B cell (primary cell): Measurements from ENCODE around the gene TRMT112. TPM values are rescaled to one million over a fixed set of nuclear protein-coding genes. Genes with fewer than 3 reads are reported as not detected.

Source experiments
- ATAC-seq: fragments of 200-7000 bp; cut with Tn5 transposase; one replicate; pipeline ENCODE4 v1.10.0; 2021; ENCODE audit warnings: low read depth, mild to moderate bottlenecking, moderate number of reproducible peaks, moderate library complexity
- CTCF ChIA-PET: fragments of 350-600 bp; sonication (Branson Sonifier 250); formaldehyde crosslinking; loops from one replicate; lab custom pipeline; 2021; ENCODE audit warnings: antibody characterized with exemption, inconsistent platforms; lab: Charles Lee
- POLR2A ChIA-PET: fragments of 350-600 bp; sonication (Branson Sonifier 250); formaldehyde crosslinking; loops from one replicate; lab custom pipeline; 2021; ENCODE audit warnings: antibody characterized with exemption; lab: Charles Lee
- DNase-seq: peaks from one replicate; pipeline ENCODE4 v3.0.0; 2013
- H2AFZ ChIP-seq: 2 replicates; pipeline ENCODE4 v1.6.1; 2012; ENCODE audit warnings: mild to moderate bottlenecking, low read depth, low read length; ENCODE audit not compliant: insufficient read depth, poor library complexity, severe bottlenecking
- H3K27ac ChIP-seq, 2 donors: 1 replicate in 1 of 2; 2 replicates in 1 of 2; pipeline ENCODE4 v1.5.1; 2012 to 2013; ENCODE audit warnings: low read length in 2 of 2, mild to moderate bottlenecking in 2 of 2, moderate library complexity in 1 of 2
- H3K27me3 ChIP-seq, 4 experiments: fragments of 200-600 bp in 1 of 4; sonication (generic) in 1 of 4; replicated peaks in 1 of 4; 1 replicate in 2 of 4; 2 replicates in 2 of 4; pipeline versions ENCODE4 v1.6.1 to v1.7.0; 2013 to 2016; ENCODE audit warnings: low read length in 3 of 4, mild to moderate bottlenecking in 2 of 4, mixed read lengths in 1 of 4, moderate library complexity in 1 of 4; ENCODE audit not compliant: insufficient read depth in 4 of 4, control insufficient read depth in 3 of 4; ENCODE audit errors: control extremely low read depth in 1 of 4
- H3K36me3 ChIP-seq, 2 experiments: replicated peaks in 1 of 2; 1 replicate in 1 of 2; 2 replicates in 1 of 2; pipeline versions ENCODE4 v1.6.1 to v1.7.1; 2013; ENCODE audit warnings: low read length in 1 of 2; ENCODE audit not compliant: insufficient read depth in 2 of 2, control insufficient read depth in 1 of 2; ENCODE audit errors: control extremely low read depth in 1 of 2, extremely low read depth in 1 of 2
- H3K4me1 ChIP-seq, 2 donors: fragments of 200-600 bp in 1 of 2; sonication (generic) in 1 of 2; 1 replicate in 1 of 2; 2 replicates in 1 of 2; pipeline versions ENCODE4 v1.5.1 to v1.6.1; 2013 to 2017; ENCODE audit warnings: low read length in 2 of 2; ENCODE audit not compliant: control insufficient read depth in 2 of 2, insufficient read depth in 2 of 2
- H3K4me2 ChIP-seq: replicated peaks from 2 replicates; pipeline ENCODE3; 2012; ENCODE audit warnings: mild to moderate bottlenecking, low read depth, low read length; ENCODE audit not compliant: poor library complexity, severe bottlenecking
- H3K4me3 ChIP-seq, 5 experiments: fragments of 200-600 bp in 1 of 5; sonication (generic) in 1 of 5; 1 replicate in 3 of 5; 2 replicates in 2 of 5; pipeline versions ENCODE4 v1.5.1 to v1.7.0; 2011 to 2016; ENCODE audit warnings: low read length in 4 of 5, mild to moderate bottlenecking in 4 of 5, low read depth in 2 of 5, control low read depth in 1 of 5, moderate library complexity in 1 of 5; ENCODE audit not compliant: insufficient read depth in 1 of 5; ENCODE audit errors: control extremely low read depth in 1 of 5, extremely low read depth in 1 of 5
- H3K79me2 ChIP-seq: fragments of 200-600 bp; sonication (generic); one replicate; pipeline ENCODE4 v1.6.0; 2016; ENCODE audit warnings: low read length; ENCODE audit not compliant: control insufficient read depth, insufficient read depth
- H3K9ac ChIP-seq: fragments of 200-600 bp; sonication (generic); 2 replicates; pipeline ENCODE4 v1.6.1; 2017; ENCODE audit warnings: mild to moderate bottlenecking, low read length, moderate library complexity
- H3K9me3 ChIP-seq, 3 donors: one replicate each; pipeline versions ENCODE4 v1.6.1 to v1.7.1; 2013; ENCODE audit warnings: low read length in 2 of 3; ENCODE audit not compliant: control insufficient read depth in 2 of 3, insufficient read depth in 1 of 3; ENCODE audit errors: control extremely low read depth in 1 of 3
- H4K20me1 ChIP-seq: 2 replicates; pipeline ENCODE4 v1.6.0; 2012; ENCODE audit warnings: mild to moderate bottlenecking, low read length; ENCODE audit not compliant: insufficient read depth, control insufficient read depth, poor library complexity, severe bottlenecking
- H3K27ac Mint-ChIP-seq: one replicate; pipeline ENCODE4 v1.8.0; 2021; ENCODE audit warnings: mixed read lengths
- H3K27me3 Mint-ChIP-seq: one replicate; pipeline ENCODE4 v1.8.0; 2021; ENCODE audit warnings: mixed read lengths
- H3K4me1 Mint-ChIP-seq: one replicate; pipeline ENCODE4 v1.8.0; 2021; ENCODE audit warnings: mixed read lengths
- H3K4me3 Mint-ChIP-seq: one replicate; pipeline ENCODE4 v1.8.0; 2021; ENCODE audit warnings: mixed read lengths
- H3K9me3 Mint-ChIP-seq: one replicate; pipeline ENCODE4 v1.8.0; 2022; ENCODE audit warnings: mixed read lengths; ENCODE audit not compliant: insufficient read depth
- CTCF ChIP-seq: fragments of 200-600 bp; IDR thresholded peaks from one replicate; pipeline ENCODE4 v1.8.0; 2022; ENCODE audit warnings: antibody characterized with exemption, mild to moderate bottlenecking
- EZH2 ChIP-seq: IDR thresholded peaks from 2 replicates; pipeline ENCODE4 v1.6.1; 2012; ENCODE audit warnings: borderline replicate concordance, low read depth, mild to moderate bottlenecking, moderate library complexity, low read length; ENCODE audit not compliant: insufficient read depth, poor library complexity, severe bottlenecking
- WGBS: methylation state at CpG from one replicate; pipeline ENCODE4 v1.1.5; 2013; ENCODE audit warnings: missing lambda C conversion rate; ENCODE audit not compliant: insufficient coverage; 5-methylcytosine and 5-hydroxymethylcytosine counted together
- intact Hi-C: fragments of 100-400 bp; cut with micrococcal nuclease; formaldehyde crosslinking; loops from one replicate; pipeline ENCODE4 v1.10.0; 2022
- polyA plus RNA-seq: library from polyadenylated mRNA; depleted of rRNA; stranded (reverse); fragments of >200 nt; gene quantifications from 2 replicates; pipeline ENCODE4 v1.2.3, GENCODE V29; 2012
- total RNA-seq, 2 donors: library from RNA; stranded (reverse); fragments of 120-200 nt in 1 of 2; gene quantifications; 1 replicate in 1 of 2; 2 replicates in 1 of 2; pipeline versions ENCODE4 v1.2.3 to v1.2.4, GENCODE V29; 2013 to 2022

Gene TRMT112
- total and polyA plus RNA-seq, 2 donors (not counting 1 experiment from before 2014, with no cell fraction given): 133 to 231 TPM

- Histone ChIP-seq H3K27ac (no peak overlapping the region), H3K36me3 (peaks cover 6 to 37% of the 10 kb centered on the region in 2 experiments), H4K20me1 (peaks cover 51% of the 10 kb centered on the region), H3K4me2 (no peak overlapping the region), H3K4me1 (peaks cover 20 to 23% of the 10 kb centered on the region in 2 donors), H3K9me3 (no peaks in the 10 kb centered on the region), H3K79me2 (peaks cover 18% of the 10 kb centered on the region), H3K4me3 (no peak overlapping the region), H2AFZ (no peak overlapping the region), H3K27me3 (no peaks in the 10 kb centered on the region), H3K9ac (no peak overlapping the region)
- 96% methylated on average over 28 of the region's 28 CpGs for WGBS
- H3K4me1 Mint-ChIP-seq: peaks cover 31% of the 10 kb centered on the region
- H3K27me3 Mint-ChIP-seq: no peaks in the 10 kb centered on the region
- DNase-seq (no peak), ATAC-seq (no peak)
- no peaks in the 10 kb centered on the region for H3K9me3 Mint-ChIP-seq
- intact Hi-C loops: no loop called here
- no peak overlapping the region for H3K4me3 Mint-ChIP-seq
- no peak overlapping the region for H3K27ac Mint-ChIP-seq
- TF ChIP-seq EZH2: no peak
- no peak for TF ChIP-seq CTCF
- CTCF ChIA-PET: interaction anchor here (0.6 to 5.5 kb wide), 5 partner anchors 9 to 438 kb away, joined by 3 to 63 read pairs (median 11); partner anchors contain the start of genes PRDX5 and TRMT112
- POLR2A ChIA-PET: no interaction called here
Observed at GRCh38 chr11:64344787-64345186, 27.4 kb upstream of the TRMT112 start.

GRCh38 chr11:64343767-64344559 lies 26.6 kb upstream of the TRMT112 start:
- POLR2A ChIA-PET: no interaction called here
- H3K36me3 ChIP-seq: peaks cover 4 to 33% of the 10 kb centered on the region in 2 experiments
- peaks cover 25% of the 10 kb centered on the region for H3K79me2 ChIP-seq
- no peaks in the 10 kb centered on the region for H3K27me3 Mint-ChIP-seq
- intact Hi-C loops: no loop called here
- H3K27ac ChIP-seq: no peak overlapping the region
- TF ChIP-seq CTCF: no peak
- TF ChIP-seq EZH2: no peak
- H3K4me1 Mint-ChIP-seq: peaks cover 40% of the 10 kb centered on the region
- CTCF ChIA-PET: interaction anchor here (2.0 to 5.5 kb wide), 3 partner anchors 10 to 27 kb away, joined by 11 to 63 read pairs (median 45); partner anchors contain the start of genes PRDX5 and TRMT112
- H4K20me1 ChIP-seq: peaks cover 51% of the 10 kb centered on the region
- peaks cover 28 to 32% of the 10 kb centered on the region in 2 donors for H3K4me1 ChIP-seq
- no peak overlapping the region for H3K4me3 ChIP-seq
- no peak overlapping the region for H2AFZ ChIP-seq
- H3K9ac ChIP-seq: no peak overlapping the region
- no peaks in the 10 kb centered on the region for H3K27me3 ChIP-seq
- no peak overlapping the region for H3K4me3 Mint-ChIP-seq
- H3K9me3 Mint-ChIP-seq: no peaks in the 10 kb centered on the region
- WGBS: 94% methylated on average over 18 of the region's 18 CpGs
- H3K9me3 ChIP-seq: no peaks in the 10 kb centered on the region
- no peak overlapping the region for H3K27ac Mint-ChIP-seq
- DNase-seq (no peak), ATAC-seq (no peak)
- H3K4me2 ChIP-seq: no peak overlapping the region
